PFSK-1 (cell line): ENCODE measurements around the gene USP34.

Source experiments
- FOXP2 ChIP-seq: optimal IDR thresholded peaks from 2 replicates; pipeline ENCODE3; 2011; ENCODE audit warnings: borderline replicate concordance, control low read depth, inconsistent platforms; ENCODE audit not compliant: insufficient read depth; ENCODE audit errors: extremely low read length, extremely low read depth
- POLR2AphosphoS5 ChIP-seq: IDR thresholded peaks from 2 replicates; pipeline ENCODE4 v1.6.1; 2012; ENCODE audit warnings: low read depth, mild to moderate bottlenecking, control low read depth, low read length, moderate library complexity
- SIN3A ChIP-seq: IDR thresholded peaks from 2 replicates; pipeline ENCODE4 v1.6.1; 2012; ENCODE audit warnings: mild to moderate bottlenecking, low read length, moderate library complexity, borderline replicate concordance; ENCODE audit not compliant: insufficient read depth
- TAF1 ChIP-seq: IDR thresholded peaks from 2 replicates; pipeline ENCODE4 v1.6.1; 2012; ENCODE audit warnings: low read length, control low read depth, borderline replicate concordance; ENCODE audit not compliant: insufficient read depth
- TF ChIP-seq, protein P1 (sequence below), 2 experiments: IDR thresholded peaks; 2 replicates each; pipeline versions ENCODE4 v1.6.1 to v1.8.0; 2011 to 2012; ENCODE audit warnings: low read depth in 2 of 2, low read length in 2 of 2, control low read depth in 1 of 2, inconsistent platforms in 1 of 2, mild to moderate bottlenecking in 1 of 2, moderate library complexity in 1 of 2; ENCODE audit not compliant: insufficient read depth in 1 of 2

The USP34 gene

DNA sequence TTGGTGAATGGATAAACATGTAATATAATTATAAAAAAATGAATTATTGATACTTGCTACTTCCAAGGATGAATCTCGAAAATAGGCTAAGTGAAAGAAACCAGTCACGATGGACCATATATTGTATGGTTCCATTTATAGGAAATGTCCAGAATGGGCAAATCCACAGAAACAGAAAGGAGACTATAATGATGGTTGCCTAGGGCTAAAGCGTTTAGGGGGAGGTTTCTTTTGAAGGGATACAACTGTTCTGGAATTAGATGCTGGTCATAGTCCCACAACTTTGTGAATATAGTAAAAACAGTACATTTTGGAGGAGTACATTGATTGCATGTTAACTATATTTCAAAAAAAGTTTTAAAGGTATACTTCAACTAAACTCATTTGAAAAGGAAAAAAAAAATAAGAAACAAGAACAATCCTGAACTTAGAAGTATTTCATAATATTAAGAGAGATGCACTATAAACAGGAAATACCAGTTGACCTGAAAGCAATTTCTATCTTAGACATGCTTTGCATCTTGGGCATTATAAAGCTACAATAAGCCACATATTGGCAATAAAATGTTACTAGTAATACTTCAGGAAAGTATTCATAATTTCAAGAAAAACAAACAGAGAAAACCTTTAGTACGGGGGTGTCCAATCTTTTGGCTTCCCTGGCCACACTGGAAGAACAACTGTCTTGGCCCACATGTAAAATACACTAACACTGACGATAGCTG lies 178.9 kb downstream of the USP34 start:
- TF ChIP-seq FOXP2 (no peak), POLR2AphosphoS5 (no peak), SIN3A (no peak), TAF1 (no peak)
- TF ChIP-seq, protein P1, sequence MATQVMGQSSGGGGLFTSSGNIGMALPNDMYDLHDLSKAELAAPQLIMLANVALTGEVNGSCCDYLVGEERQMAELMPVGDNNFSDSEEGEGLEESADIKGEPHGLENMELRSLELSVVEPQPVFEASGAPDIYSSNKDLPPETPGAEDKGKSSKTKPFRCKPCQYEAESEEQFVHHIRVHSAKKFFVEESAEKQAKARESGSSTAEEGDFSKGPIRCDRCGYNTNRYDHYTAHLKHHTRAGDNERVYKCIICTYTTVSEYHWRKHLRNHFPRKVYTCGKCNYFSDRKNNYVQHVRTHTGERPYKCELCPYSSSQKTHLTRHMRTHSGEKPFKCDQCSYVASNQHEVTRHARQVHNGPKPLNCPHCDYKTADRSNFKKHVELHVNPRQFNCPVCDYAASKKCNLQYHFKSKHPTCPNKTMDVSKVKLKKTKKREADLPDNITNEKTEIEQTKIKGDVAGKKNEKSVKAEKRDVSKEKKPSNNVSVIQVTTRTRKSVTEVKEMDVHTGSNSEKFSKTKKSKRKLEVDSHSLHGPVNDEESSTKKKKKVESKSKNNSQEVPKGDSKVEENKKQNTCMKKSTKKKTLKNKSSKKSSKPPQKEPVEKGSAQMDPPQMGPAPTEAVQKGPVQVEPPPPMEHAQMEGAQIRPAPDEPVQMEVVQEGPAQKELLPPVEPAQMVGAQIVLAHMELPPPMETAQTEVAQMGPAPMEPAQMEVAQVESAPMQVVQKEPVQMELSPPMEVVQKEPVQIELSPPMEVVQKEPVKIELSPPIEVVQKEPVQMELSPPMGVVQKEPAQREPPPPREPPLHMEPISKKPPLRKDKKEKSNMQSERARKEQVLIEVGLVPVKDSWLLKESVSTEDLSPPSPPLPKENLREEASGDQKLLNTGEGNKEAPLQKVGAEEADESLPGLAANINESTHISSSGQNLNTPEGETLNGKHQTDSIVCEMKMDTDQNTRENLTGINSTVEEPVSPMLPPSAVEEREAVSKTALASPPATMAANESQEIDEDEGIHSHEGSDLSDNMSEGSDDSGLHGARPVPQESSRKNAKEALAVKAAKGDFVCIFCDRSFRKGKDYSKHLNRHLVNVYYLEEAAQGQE (IDR thresholded peaks at IDR 0.05; ENCODE audit: insufficient read depth in 1 of 2, low read depth in 2 of 2, low read length in 2 of 2) = no peak

DNA sequence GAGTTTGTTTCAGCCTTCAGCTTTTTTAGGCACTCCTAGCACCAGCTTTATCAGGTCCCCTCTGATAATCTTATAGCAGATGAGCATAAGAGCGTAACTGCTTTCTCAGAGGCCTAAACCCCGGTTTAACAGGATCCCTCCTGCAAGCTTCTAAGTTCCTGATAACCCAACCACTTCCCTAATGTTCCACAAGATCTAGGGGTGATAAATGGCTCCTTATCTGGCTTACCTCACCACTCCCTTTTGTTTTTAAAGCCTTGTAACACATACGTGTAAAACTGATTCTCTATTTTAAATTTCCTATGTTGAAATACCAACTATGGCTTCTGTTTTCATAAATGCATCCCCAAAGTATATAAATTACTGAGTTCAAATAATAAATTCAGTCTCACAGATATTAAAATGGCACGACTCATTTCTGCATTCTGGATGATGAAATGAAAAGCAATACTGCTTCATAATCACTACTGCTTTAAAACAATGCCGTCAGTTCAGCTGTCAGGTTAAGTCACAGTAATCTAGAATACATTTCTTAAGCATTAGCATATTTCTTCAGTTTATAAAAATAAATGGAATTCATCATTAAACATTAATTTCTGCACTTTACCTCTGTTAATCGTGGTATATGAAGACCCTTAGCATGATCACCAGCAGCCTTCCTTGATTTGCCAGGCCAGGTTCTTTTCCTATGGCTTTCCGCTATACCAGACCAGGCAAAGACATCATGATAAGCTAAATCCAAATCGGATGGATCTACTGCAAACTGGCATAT lies 182.6 kb downstream of the USP34 start:
- TF ChIP-seq SIN3A = no peak
- no peak for TF ChIP-seq FOXP2
- TF ChIP-seq, protein P1 (IDR thresholded peaks at IDR 0.05; ENCODE audit: insufficient read depth in 1 of 2, low read depth in 2 of 2, low read length in 2 of 2) = no peak
- no peak for TF ChIP-seq POLR2AphosphoS5
- no peak for TF ChIP-seq TAF1

DNA sequence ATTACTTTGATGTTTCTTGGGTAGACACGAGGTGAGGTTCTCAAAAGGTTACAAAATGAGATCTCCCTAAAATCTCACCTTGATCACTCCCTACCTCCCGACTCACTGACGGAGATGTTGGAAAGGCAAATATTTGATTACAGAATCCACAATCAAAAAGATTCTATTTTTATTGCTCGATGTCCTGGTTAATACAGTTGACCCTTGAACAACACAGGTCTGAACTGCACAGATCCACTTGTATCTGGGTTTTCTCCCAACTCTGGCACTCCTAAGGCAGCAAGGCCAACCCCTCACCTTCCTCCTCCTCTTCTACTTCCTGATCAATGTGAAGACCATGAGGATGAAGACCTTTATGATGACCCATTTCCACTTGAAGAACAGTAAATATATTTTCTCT lies 183.6 kb downstream of the USP34 start:
- TF ChIP-seq TAF1 (no peak), SIN3A (no peak), FOXP2 (no peak), POLR2AphosphoS5 (no peak)
- TF ChIP-seq, protein P1 (IDR thresholded peaks at IDR 0.05; ENCODE audit: insufficient read depth in 1 of 2, low read depth in 2 of 2, low read length in 2 of 2) = no peak

DNA sequence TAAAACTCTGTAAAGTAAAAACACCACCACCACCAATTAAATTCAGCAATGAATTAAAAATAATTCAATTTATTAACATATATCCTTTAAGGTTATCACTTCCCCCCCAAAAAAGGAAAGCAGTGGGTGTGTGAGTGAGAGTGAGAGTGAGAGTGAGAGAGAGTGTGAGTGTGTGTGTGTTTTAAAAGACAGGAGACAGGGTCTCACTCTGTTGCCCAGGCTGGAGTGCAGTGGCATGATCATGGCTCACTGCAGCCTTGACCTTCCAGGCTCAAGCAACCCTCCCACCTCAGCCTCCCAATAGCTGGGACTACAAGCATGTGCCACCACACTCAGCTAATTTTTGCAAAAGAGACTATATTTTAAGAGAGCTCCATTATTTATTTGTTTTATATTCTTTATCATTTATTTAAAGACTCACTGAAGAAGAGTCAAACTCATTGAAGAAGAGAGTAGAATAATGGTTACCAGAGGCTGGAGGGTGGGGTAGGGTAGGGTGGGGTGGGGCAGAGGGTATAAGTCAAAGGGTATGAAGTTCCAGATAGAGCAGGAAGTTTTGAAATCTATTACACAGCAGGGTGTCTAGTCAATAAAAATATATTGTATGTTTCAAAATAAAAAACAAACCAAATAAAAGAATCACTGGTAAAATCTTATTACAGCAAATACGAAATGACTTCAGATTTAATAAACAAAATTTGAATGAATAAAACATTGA lies 187.3 kb downstream of the USP34 start:
- TF ChIP-seq TAF1 (no peak), FOXP2 (no peak), POLR2AphosphoS5 (no peak), SIN3A (no peak)
- TF ChIP-seq, protein P1 (IDR thresholded peaks at IDR 0.05; ENCODE audit: insufficient read depth in 1 of 2, low read depth in 2 of 2, low read length in 2 of 2) = no peak
